Testis (tissue), 3 donors: ENCODE results near the gene NPIPB6. TPM values are rescaled to one million over a fixed set of nuclear protein-coding genes. Genes with fewer than 3 reads are reported as not detected.

Experiments
- DNase-seq: peaks from one replicate; pipeline ENCODE4 v3.0.0-alpha.2; 2019
- H3K27ac ChIP-seq, 2 donors: fragments of 200-600 bp; sonication (generic); one replicate each; pipeline ENCODE4 v1.5.1; 2019
- H3K27me3 ChIP-seq: fragments of 200-600 bp; sonication (generic); one replicate; pipeline ENCODE4 v1.5.1; 2019
- H3K36me3 ChIP-seq: fragments of 200-600 bp; sonication (generic); one replicate; pipeline ENCODE4 v1.5.1; 2017; ENCODE audit warnings: low read depth; ENCODE audit errors: missing control alignments
- H3K4me1 ChIP-seq: fragments of 200-600 bp; sonication (generic); one replicate; pipeline ENCODE4 v1.5.1; 2019
- H3K4me3 ChIP-seq, 2 donors: fragments of 200-600 bp; sonication (generic); one replicate each; pipeline ENCODE4 v1.5.1; 2017 to 2019
- H3K9me3 ChIP-seq: fragments of 200-600 bp; sonication (generic); one replicate; pipeline ENCODE4 v1.5.1; 2017
- CTCF ChIP-seq, 3 experiments: fragments of 450-650 bp in 2 of 3; fragments of 200-600 bp in 1 of 3; sonication (generic) in 1 of 3; IDR thresholded peaks; one replicate each; pipeline ENCODE4 v1.5.1; 2016 to 2019; ENCODE audit warnings: antibody characterized with exemption in 3 of 3, mild to moderate bottlenecking in 2 of 3, moderate library complexity in 1 of 3
- POLR2A ChIP-seq: fragments of 450-650 bp; IDR thresholded peaks from one replicate; pipeline ENCODE4 v1.6.1; 2017; ENCODE audit warnings: antibody characterized with exemption, mild to moderate bottlenecking, moderate library complexity
- WGBS, 2 donors: methylation state at CpG; one replicate each; pipeline ENCODE4 v1.1.5; 2018; 5-methylcytosine and 5-hydroxymethylcytosine counted together
- intact Hi-C: fragments of 100-400 bp; cut with DNase I; formaldehyde crosslinking; loops from one replicate; pipeline ENCODE4 v1.15.1; 2023; ENCODE audit warnings: low total_unique reads
- polyA plus RNA-seq: library from polyadenylated mRNA; stranded (reverse); fragments of 350-450 nt; fragmentation: Illumina TruSeq; extraction: RNeasy Lipid Tissue Mini Kit (QIAGEN cat#74804); gene quantifications from one replicate; pipeline ENCODE4 v1.2.3, GENCODE V29; 2014; ENCODE audit warnings: low read depth, low replicate concordance; ENCODE audit not compliant: insufficient read depth
- total RNA-seq, 2 donors: library from RNA; depleted of rRNA; stranded (reverse); fragments of >200 nt; gene quantifications; one replicate each; pipeline ENCODE4 v1.2.3, GENCODE V29; 2016

NPIPB6 gene
- total and polyA plus RNA-seq, 3 donors from 2014 or later: 16.7 to 47.5 (median 36.3) TPM

DNA sequence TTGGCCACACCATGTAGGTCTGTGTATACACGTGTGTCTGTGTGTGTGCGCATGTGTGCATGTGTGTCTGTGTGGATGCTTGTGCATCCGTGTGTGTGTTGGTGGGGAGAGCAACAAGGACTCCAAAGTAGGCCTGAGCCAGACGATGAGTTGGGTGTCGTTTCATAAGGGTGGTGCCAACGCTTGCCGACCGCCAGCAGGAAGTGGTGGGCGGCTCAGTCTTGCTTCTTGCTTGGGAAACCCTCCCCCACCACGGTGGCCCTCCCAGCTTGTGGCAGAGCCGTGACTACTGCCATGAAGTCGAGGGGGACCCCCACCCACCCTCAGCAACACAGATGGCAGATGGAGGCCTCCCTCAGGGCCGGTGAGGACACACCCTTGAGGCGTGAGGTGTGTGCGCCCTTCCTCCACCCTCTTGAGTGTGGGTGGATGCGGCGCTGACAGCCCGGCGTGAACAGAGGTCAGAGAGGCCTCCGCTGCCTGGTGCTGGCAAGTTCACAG lies 53.4 kb downstream of the NPIPB6 start:
- no peak overlapping the region for H3K4me3 ChIP-seq
- H3K27me3 ChIP-seq: no peaks in the 10 kb centered on the region
- peaks cover 4% of the 10 kb centered on the region for H3K4me1 ChIP-seq
- DNase-seq: no peak
- WGBS, 2 donors: 71 to 75% methylated on average over 9 to 20 of the region's 20 CpGs
- no peak for TF ChIP-seq POLR2A
- no peak for TF ChIP-seq CTCF (IDR thresholded peaks at IDR 0.05)
- H3K9me3 ChIP-seq: no peaks in the 10 kb centered on the region
- intact Hi-C loops: no loop called here
- no peak overlapping the region for H3K27ac ChIP-seq
- H3K36me3 ChIP-seq: no peaks in the 10 kb centered on the region

- intact Hi-C loops: no loop called here
- no peak for TF ChIP-seq CTCF (IDR thresholded peaks at IDR 0.05)
- no peaks in the 10 kb centered on the region for H3K36me3 ChIP-seq
- no peaks in the 10 kb centered on the region for H3K9me3 ChIP-seq
- no peak overlapping the region for H3K4me3 ChIP-seq
- 82 to 88% methylated on average over 13 to 14 of the region's 14 CpGs for WGBS, 2 donors
- no peak overlapping the region for H3K27ac ChIP-seq
- DNase-seq: no peak
- no peaks in the 10 kb centered on the region for H3K27me3 ChIP-seq
- H3K4me1 ChIP-seq: peaks cover 4% of the 10 kb centered on the region
Observed at GRCh38 chr16:28308794-28309584, 54.3 kb downstream of the NPIPB6 start.

- no peaks in the 10 kb centered on the region for H3K9me3 ChIP-seq
- H3K4me3 ChIP-seq: no peak overlapping the region
- H3K27me3 ChIP-seq: no peaks in the 10 kb centered on the region
- intact Hi-C loops: no loop called here
- no peaks in the 10 kb centered on the region for H3K36me3 ChIP-seq
- DNase-seq: no peak
- H3K27ac ChIP-seq: no peak overlapping the region
- peaks cover 4% of the 10 kb centered on the region for H3K4me1 ChIP-seq
- TF ChIP-seq CTCF (IDR thresholded peaks at IDR 0.05) (no peak), POLR2A (no peak)
- WGBS, 2 donors: 81 to 90% methylated on average over 5 of the region's 5 CpGs
Observed at GRCh38 chr16:28307936-28308335, 55.4 kb downstream of the NPIPB6 start.

DNA sequence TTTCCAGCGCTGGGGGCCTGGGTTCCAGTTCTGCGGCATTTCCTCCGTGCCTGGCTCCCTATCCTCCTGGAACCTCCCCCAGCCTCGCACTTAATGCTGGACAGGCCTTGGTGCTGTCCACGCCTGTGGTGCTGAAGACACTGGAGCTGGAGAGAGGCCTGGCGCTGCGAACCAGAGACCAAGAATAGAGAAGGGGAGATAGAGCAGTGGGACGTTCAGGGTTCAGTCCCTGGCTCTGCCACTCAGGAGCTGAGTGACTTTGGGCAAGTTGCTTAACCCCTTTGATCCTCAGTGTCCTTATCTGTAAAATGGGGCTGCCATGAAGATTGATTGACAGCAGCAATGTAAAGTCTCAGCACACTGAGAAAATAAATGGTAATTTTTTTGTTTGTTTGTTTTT lies 59.1 kb downstream of the NPIPB6 start:
- Histone ChIP-seq H3K9me3 (no peaks in the 10 kb centered on the region), H3K4me1 (no peaks in the 10 kb centered on the region), H3K36me3 (no peaks in the 10 kb centered on the region), H3K27me3 (no peaks in the 10 kb centered on the region), H3K4me3 (no peak overlapping the region), H3K27ac (no peak overlapping the region)
- TF ChIP-seq POLR2A (no peak), CTCF (IDR thresholded peaks at IDR 0.05) (no peak)
- WGBS, 2 donors: 43 to 49% methylated on average over 3 to 8 of the region's 8 CpGs
- intact Hi-C loops: no loop called here
- peak; percentile 70 for DNase-seq

DNA sequence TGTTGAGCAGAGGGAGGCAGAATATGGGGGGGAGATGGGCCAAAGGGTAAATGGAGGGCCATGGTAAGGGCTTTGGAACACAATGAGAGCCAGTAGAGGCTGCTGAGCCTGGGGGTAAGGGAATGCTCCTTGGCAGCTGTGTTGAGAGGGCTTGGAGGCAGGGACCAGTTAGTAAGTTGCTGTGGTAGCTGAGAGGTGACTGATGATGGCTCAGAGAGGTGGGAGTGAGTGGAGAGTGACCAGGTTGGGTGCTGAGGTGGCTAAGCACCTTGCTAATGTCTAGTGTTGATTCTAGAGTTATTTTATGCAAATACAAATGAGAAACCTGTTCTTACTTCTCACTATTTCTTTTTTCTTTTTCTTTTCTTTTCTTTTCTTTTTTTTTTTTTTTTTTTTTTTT lies 60.2 kb downstream of the NPIPB6 start:
- Histone ChIP-seq H3K9me3 (no peaks in the 10 kb centered on the region), H3K36me3 (no peaks in the 10 kb centered on the region), H3K4me1 (no peaks in the 10 kb centered on the region), H3K27me3 (no peaks in the 10 kb centered on the region), H3K4me3 (no peak overlapping the region), H3K27ac (no peak overlapping the region)
- TF ChIP-seq CTCF (IDR thresholded peaks at IDR 0.05) (no peak), POLR2A (no peak)
- intact Hi-C loops: no loop called here
- no peak for DNase-seq
